Neutrophil (primary cell): Measurements from ENCODE around the gene ROBO4.

Experiments used
- H3K27ac ChIP-seq: fragments of 200-600 bp; sonication (generic); 2 replicates; pipeline ENCODE4 v1.5.1; 2016; ENCODE audit warnings: mild to moderate bottlenecking, moderate library complexity
- H3K27me3 ChIP-seq: fragments of 200-600 bp; sonication (generic); 2 replicates; pipeline ENCODE4 v1.6.0; 2016; ENCODE audit warnings: mild to moderate bottlenecking
- H3K36me3 ChIP-seq: fragments of 200-600 bp; sonication (generic); 2 replicates; pipeline ENCODE4 v1.5.1; 2017
- H3K4me1 ChIP-seq, 2 experiments: fragments of 200-600 bp in 1 of 2; sonication (generic) in 1 of 2; 1 replicate in 1 of 2; 2 replicates in 1 of 2; pipeline versions ENCODE4 v1.5.1 to v1.6.1; 2013 to 2016; ENCODE audit warnings: low read depth in 1 of 2, low read length in 1 of 2, mild to moderate bottlenecking in 1 of 2, moderate library complexity in 1 of 2; ENCODE audit not compliant: control insufficient read depth in 1 of 2, insufficient read depth in 1 of 2
- H3K4me3 ChIP-seq, 2 experiments: fragments of 200-600 bp in 1 of 2; sonication (generic) in 1 of 2; 1 replicate in 1 of 2; 2 replicates in 1 of 2; pipeline ENCODE4 v1.5.1; 2013 to 2016; ENCODE audit warnings: low read depth in 1 of 2, low read length in 1 of 2, mild to moderate bottlenecking in 1 of 2, moderate library complexity in 1 of 2
- H3K9me3 ChIP-seq: fragments of 200-600 bp; sonication (generic); 2 replicates; pipeline ENCODE4 v1.5.1; 2016
- TF ChIP-seq, protein P1 (sequence below): fragments of 200-600 bp; sonication (generic); IDR thresholded peaks from 2 replicates; pipeline ENCODE4 v1.5.1; 2016; ENCODE audit warnings: antibody characterized with exemption

ROBO4 gene

DNA sequence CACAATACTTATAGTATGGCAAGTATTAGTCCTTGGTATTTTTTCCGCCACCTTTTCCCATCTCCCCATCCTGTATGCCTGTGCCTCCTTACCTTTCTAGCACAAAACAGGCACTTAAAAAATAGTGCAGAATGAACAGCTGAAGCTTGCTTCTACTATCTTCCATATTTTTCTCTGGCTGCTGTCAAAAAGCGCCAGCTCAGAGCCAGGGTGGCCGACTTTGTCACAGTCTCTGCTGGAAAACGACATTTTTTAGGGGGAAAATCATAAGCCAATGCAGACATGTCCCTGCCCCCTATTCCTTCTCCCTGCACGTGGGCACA, 58.9 kb downstream of the ROBO4 start:
- no peak overlapping the region for H3K27ac ChIP-seq
- H3K9me3 ChIP-seq: no peaks in the 10 kb centered on the region
- H3K27me3 ChIP-seq: peaks cover 100% of the 10 kb centered on the region
- no peak overlapping the region for H3K4me3 ChIP-seq
- no peaks in the 10 kb centered on the region for H3K4me1 ChIP-seq
- no peaks in the 10 kb centered on the region for H3K36me3 ChIP-seq
- TF ChIP-seq, protein P1, sequence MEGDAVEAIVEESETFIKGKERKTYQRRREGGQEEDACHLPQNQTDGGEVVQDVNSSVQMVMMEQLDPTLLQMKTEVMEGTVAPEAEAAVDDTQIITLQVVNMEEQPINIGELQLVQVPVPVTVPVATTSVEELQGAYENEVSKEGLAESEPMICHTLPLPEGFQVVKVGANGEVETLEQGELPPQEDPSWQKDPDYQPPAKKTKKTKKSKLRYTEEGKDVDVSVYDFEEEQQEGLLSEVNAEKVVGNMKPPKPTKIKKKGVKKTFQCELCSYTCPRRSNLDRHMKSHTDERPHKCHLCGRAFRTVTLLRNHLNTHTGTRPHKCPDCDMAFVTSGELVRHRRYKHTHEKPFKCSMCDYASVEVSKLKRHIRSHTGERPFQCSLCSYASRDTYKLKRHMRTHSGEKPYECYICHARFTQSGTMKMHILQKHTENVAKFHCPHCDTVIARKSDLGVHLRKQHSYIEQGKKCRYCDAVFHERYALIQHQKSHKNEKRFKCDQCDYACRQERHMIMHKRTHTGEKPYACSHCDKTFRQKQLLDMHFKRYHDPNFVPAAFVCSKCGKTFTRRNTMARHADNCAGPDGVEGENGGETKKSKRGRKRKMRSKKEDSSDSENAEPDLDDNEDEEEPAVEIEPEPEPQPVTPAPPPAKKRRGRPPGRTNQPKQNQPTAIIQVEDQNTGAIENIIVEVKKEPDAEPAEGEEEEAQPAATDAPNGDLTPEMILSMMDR: no peak

DNA sequence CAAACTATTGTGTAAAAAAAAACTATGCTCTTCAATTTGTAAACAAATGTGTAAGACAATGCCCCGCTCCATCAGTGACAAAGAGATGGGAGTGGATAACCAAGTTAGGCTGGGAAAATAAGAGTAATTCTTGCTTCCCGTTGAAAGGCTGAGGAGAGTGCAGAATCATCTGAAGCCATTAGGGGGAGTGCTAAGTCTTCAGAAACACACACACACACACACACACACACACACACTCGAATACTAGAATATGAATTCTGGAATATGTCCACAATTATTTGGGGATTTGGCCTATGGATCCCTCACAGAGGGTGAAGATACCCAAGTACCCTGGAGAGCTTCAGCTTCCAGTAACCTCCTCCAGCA, 60.2 kb downstream of the ROBO4 start:
- Histone ChIP-seq H3K9me3 (no peaks in the 10 kb centered on the region), H3K4me3 (no peak overlapping the region), H3K27me3 (peaks cover 100% of the 10 kb centered on the region), H3K36me3 (no peaks in the 10 kb centered on the region), H3K4me1 (no peaks in the 10 kb centered on the region), H3K27ac (no peak overlapping the region)
- TF ChIP-seq, protein P1: no peak

DNA sequence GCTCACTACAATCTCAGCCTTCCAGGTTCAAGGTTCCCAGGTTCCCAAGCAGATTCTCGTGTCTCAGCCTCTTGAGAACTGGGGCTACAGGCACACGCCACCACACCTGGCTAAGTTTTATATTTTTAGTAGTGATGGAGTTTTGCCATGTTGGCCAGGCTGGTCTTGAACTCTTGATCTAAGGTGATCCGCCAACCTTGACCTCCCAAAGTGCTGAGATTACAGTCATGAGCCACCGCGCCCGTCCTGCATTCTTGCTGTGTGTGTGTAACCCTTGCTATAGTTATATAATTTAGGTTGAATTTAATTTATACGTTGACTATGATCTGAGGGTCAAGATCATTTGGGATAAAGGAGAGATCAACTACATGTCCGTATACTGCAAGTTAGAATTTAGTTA, 61.7 kb downstream of the ROBO4 start:
- no peaks in the 10 kb centered on the region for H3K9me3 ChIP-seq
- H3K27me3 ChIP-seq: peaks cover 98% of the 10 kb centered on the region
- no peaks in the 10 kb centered on the region for H3K36me3 ChIP-seq
- TF ChIP-seq, protein P1: no peak
- no peaks in the 10 kb centered on the region for H3K4me1 ChIP-seq
- H3K27ac ChIP-seq: no peak overlapping the region
- no peak overlapping the region for H3K4me3 ChIP-seq

DNA sequence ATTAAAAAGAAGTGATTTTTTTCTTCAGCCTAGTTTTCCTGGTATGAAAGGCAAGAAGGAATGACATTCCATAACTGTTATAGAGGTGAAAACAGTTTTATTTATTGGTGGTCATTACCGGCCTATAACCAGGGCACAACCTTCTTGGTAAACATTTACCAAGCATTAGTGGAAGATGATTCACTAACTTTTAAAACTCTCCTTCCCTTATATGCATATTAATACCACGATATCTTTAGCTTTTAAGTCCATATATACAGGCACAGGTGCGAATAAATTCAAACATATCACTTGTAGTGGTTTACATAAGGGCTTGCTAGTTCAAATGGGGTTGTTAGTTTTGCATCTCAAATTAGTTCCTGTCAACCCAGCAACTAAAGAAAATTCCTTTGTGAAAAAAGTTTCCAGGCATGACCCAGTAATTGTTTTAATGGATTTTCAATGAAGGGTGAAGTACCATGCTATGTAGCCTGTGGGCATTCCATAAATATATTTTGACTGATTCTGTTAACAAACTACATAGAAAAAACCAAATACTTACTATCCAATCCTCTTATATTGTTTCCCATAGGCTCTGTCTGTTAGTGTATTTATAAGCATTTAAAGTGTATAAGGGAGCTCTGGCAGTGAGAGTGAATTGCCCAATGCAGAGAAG, 63.0 kb downstream of the ROBO4 start:
- Histone ChIP-seq H3K27ac (no peak overlapping the region), H3K9me3 (no peaks in the 10 kb centered on the region), H3K36me3 (no peaks in the 10 kb centered on the region), H3K4me1 (no peaks in the 10 kb centered on the region), H3K4me3 (no peak overlapping the region), H3K27me3 (peaks cover 90% of the 10 kb centered on the region)
- TF ChIP-seq, protein P1: no peak
